ENCODE measurements around the gene PPP1R36.

DNA sequence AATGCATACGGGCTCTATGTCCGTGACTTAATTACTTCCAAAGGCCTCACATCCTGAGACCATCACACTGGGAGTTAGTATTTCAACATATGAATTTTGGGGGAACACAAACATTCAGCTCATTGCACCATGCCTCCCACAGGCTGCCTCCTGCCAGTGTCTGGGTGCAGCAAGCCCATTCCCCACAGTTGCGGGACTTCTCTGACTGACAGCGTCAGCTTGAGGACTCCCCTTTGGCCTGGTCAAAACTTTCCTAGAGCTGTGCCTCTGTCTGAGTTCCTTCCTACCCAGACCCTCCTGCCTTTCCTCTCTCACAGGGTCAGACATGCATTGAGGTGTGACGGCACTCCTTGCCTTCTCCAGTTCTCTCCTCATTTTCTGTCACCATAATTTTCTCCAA, 27.4 kb downstream of the PPP1R36 start:
- TF ChIP-seq, protein P1, sequence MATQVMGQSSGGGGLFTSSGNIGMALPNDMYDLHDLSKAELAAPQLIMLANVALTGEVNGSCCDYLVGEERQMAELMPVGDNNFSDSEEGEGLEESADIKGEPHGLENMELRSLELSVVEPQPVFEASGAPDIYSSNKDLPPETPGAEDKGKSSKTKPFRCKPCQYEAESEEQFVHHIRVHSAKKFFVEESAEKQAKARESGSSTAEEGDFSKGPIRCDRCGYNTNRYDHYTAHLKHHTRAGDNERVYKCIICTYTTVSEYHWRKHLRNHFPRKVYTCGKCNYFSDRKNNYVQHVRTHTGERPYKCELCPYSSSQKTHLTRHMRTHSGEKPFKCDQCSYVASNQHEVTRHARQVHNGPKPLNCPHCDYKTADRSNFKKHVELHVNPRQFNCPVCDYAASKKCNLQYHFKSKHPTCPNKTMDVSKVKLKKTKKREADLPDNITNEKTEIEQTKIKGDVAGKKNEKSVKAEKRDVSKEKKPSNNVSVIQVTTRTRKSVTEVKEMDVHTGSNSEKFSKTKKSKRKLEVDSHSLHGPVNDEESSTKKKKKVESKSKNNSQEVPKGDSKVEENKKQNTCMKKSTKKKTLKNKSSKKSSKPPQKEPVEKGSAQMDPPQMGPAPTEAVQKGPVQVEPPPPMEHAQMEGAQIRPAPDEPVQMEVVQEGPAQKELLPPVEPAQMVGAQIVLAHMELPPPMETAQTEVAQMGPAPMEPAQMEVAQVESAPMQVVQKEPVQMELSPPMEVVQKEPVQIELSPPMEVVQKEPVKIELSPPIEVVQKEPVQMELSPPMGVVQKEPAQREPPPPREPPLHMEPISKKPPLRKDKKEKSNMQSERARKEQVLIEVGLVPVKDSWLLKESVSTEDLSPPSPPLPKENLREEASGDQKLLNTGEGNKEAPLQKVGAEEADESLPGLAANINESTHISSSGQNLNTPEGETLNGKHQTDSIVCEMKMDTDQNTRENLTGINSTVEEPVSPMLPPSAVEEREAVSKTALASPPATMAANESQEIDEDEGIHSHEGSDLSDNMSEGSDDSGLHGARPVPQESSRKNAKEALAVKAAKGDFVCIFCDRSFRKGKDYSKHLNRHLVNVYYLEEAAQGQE (IDR thresholded peaks at IDR 0.05; ENCODE audit: insufficient read depth in 1 of 2, low read depth in 2 of 2, low read length in 2 of 2), result no peak
- no peak for TF ChIP-seq POLR2AphosphoS5 (IDR thresholded peaks at IDR 0.05; ENCODE audit: low read depth, low read length)
- no peak for TF ChIP-seq SIN3A (IDR thresholded peaks at IDR 0.05; ENCODE audit: borderline replicate concordance, insufficient read depth, low read length)
- TF ChIP-seq TAF1 (IDR thresholded peaks at IDR 0.05; ENCODE audit: borderline replicate concordance, insufficient read depth, low read length), result no peak
